ENCODE results near the gene ZC3H12C. TPM values are rescaled to one million over a fixed set of nuclear protein-coding genes. Genes with fewer than 3 reads are reported as not detected.
"Not testable (repeated sequence)": the region's sequence is repeated elsewhere in the genome, so short reads cannot be mapped to it uniquely, and the experiment has no call there.

ZC3H12C gene
- total RNA-seq, 1 donor from 2014 or later, result 9.7 TPM

DNA sequence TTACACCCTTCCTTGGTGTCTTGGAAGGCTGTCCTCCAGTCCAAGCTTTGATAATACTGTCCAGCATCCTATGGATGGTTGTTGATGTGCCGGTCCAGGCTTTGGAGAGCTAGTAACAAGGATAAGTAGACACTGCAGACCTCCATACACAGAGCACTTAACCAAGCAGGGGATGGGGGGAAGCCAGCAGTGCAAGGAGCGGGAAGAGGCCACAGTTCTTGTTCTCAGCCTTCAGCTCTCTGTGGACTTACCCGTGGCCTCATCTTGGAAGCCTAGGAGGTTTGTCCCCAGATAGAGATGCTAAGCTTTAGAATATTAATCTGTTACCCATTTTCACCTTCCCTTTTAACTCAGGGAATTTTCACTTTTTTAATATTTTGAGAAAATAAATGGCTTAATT lies 30.9 kb upstream of the ZC3H12C start:
- Mint-ChIP-seq H3K27me3 (ENCODE audit: unreplicated experiment) (no peaks in the 10 kb centered on the region), H3K9me3 (ENCODE audit: unreplicated experiment) (no peaks in the 10 kb centered on the region), H3K4me3 (ENCODE audit: unreplicated experiment) (no peak overlapping the region), H3K36me3 (ENCODE audit: unreplicated experiment) (no peaks in the 10 kb centered on the region), H3K4me1 (ENCODE audit: unreplicated experiment) (peaks cover 12% of the 10 kb centered on the region), H3K27ac (ENCODE audit: unreplicated experiment) (no peak overlapping the region)
- TF ChIP-seq, protein P1, sequence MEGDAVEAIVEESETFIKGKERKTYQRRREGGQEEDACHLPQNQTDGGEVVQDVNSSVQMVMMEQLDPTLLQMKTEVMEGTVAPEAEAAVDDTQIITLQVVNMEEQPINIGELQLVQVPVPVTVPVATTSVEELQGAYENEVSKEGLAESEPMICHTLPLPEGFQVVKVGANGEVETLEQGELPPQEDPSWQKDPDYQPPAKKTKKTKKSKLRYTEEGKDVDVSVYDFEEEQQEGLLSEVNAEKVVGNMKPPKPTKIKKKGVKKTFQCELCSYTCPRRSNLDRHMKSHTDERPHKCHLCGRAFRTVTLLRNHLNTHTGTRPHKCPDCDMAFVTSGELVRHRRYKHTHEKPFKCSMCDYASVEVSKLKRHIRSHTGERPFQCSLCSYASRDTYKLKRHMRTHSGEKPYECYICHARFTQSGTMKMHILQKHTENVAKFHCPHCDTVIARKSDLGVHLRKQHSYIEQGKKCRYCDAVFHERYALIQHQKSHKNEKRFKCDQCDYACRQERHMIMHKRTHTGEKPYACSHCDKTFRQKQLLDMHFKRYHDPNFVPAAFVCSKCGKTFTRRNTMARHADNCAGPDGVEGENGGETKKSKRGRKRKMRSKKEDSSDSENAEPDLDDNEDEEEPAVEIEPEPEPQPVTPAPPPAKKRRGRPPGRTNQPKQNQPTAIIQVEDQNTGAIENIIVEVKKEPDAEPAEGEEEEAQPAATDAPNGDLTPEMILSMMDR (IDR thresholded peaks at IDR 0.05), result no peak
- DNase-seq (ENCODE audit: extremely low spot score, unreplicated experiment), result no peak

DNA sequence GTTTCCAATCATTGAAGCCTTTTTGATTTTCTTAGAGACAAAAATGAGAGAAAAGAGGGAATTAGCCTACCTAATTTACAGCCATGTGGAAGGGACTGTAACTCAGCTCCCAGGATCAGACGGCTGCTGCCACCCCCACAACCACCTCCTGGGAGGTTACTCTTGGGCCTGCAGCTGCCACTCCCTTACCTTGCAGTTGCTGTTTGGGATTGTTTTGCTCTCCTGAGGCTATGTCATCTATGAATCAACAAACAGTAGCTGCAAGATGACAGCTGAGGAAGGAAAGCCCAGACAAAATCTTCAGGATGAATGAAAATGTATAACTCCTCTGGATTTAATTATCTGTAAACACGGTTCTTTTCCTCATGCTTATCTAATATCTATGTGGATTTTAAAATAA lies 28.0 kb upstream of the ZC3H12C start:
- Mint-ChIP-seq H3K27me3 (ENCODE audit: unreplicated experiment) (no peaks in the 10 kb centered on the region), H3K36me3 (ENCODE audit: unreplicated experiment) (no peaks in the 10 kb centered on the region), H3K4me3 (ENCODE audit: unreplicated experiment) (no peak overlapping the region), H3K4me1 (ENCODE audit: unreplicated experiment) (peaks cover 19% of the 10 kb centered on the region), H3K27ac (ENCODE audit: unreplicated experiment) (no peak overlapping the region), H3K9me3 (ENCODE audit: unreplicated experiment) (no peaks in the 10 kb centered on the region)
- DNase-seq (ENCODE audit: extremely low spot score, unreplicated experiment), result no peak
- TF ChIP-seq, protein P1 (IDR thresholded peaks at IDR 0.05), result no peak

DNA sequence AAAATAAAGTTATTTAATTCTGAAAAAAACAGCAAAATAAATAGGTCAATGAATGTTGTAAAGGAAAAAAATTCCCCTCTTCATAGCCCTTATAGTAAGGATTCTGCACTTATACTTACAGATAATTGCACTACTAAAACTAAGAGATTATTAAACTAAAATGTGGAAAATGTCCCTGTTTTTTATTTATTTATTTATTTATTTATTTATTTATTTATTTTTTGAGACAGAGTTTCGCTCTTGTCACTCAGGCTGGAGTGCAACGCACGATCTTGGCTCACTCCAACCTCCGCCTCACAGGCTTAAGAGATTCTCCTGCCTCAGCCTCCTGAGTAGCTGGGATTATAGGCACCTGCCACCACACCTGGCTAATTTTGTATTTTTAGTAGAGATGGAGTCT lies 25.2 kb upstream of the ZC3H12C start:
- DNase-seq (ENCODE audit: extremely low spot score, unreplicated experiment); H3K4me3 Mint-ChIP-seq (ENCODE audit: unreplicated experiment); H3K27ac Mint-ChIP-seq (ENCODE audit: unreplicated experiment): not testable (repeated sequence)

DNA sequence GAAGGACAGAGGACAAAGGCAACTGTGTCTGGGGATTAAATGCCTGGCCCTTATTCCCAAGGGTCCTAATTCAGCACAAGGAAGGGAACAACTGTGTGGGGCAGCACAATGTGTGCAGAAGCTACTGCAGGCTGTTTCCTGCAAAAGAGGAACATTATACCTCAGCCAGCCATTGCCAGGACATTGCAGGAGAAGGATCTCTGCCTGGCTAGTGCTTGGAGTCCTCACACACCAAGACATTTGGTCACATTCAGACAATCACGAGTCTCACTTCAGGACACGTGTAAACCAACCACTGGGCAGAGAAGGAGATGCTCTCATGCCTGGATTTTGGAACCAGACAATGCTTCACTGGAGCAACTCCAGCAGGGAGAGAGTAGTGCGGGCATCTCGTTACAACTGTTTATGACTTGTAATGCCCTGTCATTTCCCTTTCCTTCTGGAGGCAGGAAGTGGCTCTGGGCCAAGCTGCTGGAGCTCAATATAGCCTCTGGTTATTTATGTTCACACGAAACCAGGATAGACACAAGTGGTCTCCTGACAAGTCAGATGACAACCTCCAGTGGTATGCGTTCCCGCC lies 23.9 kb upstream of the ZC3H12C start:
- Mint-ChIP-seq H3K36me3 (ENCODE audit: unreplicated experiment) (no peaks in the 10 kb centered on the region), H3K9me3 (ENCODE audit: unreplicated experiment) (no peaks in the 10 kb centered on the region), H3K4me3 (ENCODE audit: unreplicated experiment) (no peak overlapping the region), H3K27me3 (ENCODE audit: unreplicated experiment) (no peaks in the 10 kb centered on the region), H3K4me1 (ENCODE audit: unreplicated experiment) (peaks cover 22% of the 10 kb centered on the region), H3K27ac (ENCODE audit: unreplicated experiment) (peak overlapping the region; percentile 52)
- TF ChIP-seq, protein P1 (IDR thresholded peaks at IDR 0.05), result no peak
- no peak for DNase-seq (ENCODE audit: extremely low spot score, unreplicated experiment)

More for the DNA sequence above, 25.2 kb upstream of the ZC3H12C start:
- not testable (repeated sequence) for H3K9me3 Mint-ChIP-seq (ENCODE audit: unreplicated experiment); H3K27me3 Mint-ChIP-seq (ENCODE audit: unreplicated experiment); H3K36me3 Mint-ChIP-seq (ENCODE audit: unreplicated experiment)
- H3K4me1 Mint-ChIP-seq (ENCODE audit: unreplicated experiment), result peaks cover 22% of the 10 kb centered on the region

DNA sequence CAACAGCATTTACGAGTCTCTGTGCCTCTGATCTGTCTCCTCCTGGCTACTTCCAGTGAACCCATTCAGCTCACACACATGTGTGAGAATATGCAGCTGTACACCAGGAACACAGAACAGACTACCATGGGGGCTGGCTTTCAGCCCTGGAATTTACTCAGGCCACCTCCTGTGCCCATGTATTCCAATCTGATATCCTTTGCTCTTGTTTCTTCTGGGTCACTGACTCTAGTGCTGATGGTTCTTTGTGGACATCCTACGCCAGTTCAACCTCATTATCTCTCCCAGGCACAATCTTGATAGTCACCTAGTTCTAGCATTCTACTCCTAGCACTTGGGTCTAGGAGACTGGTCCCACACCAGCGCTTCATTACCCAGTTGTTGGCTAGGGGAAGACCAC lies 23.0 kb upstream of the ZC3H12C start:
- no peaks in the 10 kb centered on the region for H3K27me3 Mint-ChIP-seq (ENCODE audit: unreplicated experiment)
- H3K4me1 Mint-ChIP-seq (ENCODE audit: unreplicated experiment), result peaks cover 22% of the 10 kb centered on the region
- TF ChIP-seq, protein P1 (IDR thresholded peaks at IDR 0.05), result no peak
- DNase-seq (ENCODE audit: extremely low spot score, unreplicated experiment), result no peak
- H3K9me3 Mint-ChIP-seq (ENCODE audit: unreplicated experiment), result no peaks in the 10 kb centered on the region
- H3K36me3 Mint-ChIP-seq (ENCODE audit: unreplicated experiment), result no peaks in the 10 kb centered on the region
- peak overlapping the region; percentile 64 for H3K27ac Mint-ChIP-seq (ENCODE audit: unreplicated experiment)
- H3K4me3 Mint-ChIP-seq (ENCODE audit: unreplicated experiment), result no peak overlapping the region

DNA sequence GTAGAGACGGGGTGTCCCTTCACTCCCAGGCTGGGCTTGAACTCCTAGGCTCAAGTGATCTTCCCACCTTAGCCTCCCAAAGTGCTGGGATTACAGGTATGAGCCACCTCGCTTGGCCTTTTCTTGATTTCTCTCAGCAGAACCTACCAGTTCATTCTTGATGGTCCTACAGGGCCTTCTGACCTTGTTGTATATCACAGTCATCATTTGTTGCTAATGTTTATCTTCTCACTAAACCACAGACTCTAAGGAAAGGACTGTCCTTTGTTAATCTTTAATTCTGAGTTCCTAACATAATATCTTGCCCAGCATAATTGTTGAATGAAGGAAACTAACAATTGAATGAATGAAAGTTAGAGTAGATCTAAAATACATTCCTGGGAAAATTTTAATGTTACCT lies 22.0 kb upstream of the ZC3H12C start:
- no peaks in the 10 kb centered on the region for H3K36me3 Mint-ChIP-seq (ENCODE audit: unreplicated experiment)
- DNase-seq (ENCODE audit: extremely low spot score, unreplicated experiment), result no peak
- H3K4me1 Mint-ChIP-seq (ENCODE audit: unreplicated experiment), result peaks cover 26% of the 10 kb centered on the region
- no peaks in the 10 kb centered on the region for H3K27me3 Mint-ChIP-seq (ENCODE audit: unreplicated experiment)
- H3K9me3 Mint-ChIP-seq (ENCODE audit: unreplicated experiment), result no peaks in the 10 kb centered on the region
- TF ChIP-seq, protein P1 (IDR thresholded peaks at IDR 0.05), result no peak
- no peak overlapping the region for H3K27ac Mint-ChIP-seq (ENCODE audit: unreplicated experiment)
- H3K4me3 Mint-ChIP-seq (ENCODE audit: unreplicated experiment), result no peak overlapping the region

Data from osteocyte (in vitro differentiated cells).